ENCODE data around the gene CAMK4. TPM values are rescaled to one million over a fixed set of nuclear protein-coding genes. Genes with fewer than 3 reads are reported as not detected.

CAMK4 gene
- total RNA-seq, 1 donor from 2014 or later, result 49.5 TPM

DNA sequence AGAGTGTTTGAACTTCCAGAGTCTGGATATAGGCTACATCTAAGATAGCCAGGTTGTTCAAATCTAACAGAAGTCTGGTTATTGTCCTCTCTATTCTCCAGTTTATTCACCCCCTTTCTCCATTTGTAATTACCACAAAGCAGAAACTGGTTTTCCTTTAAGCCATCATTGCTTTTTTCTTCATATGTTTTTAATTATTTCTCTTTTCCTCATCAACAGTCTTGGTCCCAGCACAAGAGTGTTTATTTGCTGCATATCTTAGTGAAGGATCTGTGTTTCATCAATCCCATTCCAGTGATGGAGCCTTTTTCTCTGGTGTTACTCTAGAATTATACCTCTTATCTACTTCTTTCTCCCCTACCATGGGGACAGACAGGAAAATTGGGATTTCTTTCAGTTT lies 142.2 kb downstream of the CAMK4 start:
- Mint-ChIP-seq H3K4me3 (no peak overlapping the region), H3K4me1 (peaks cover 7% of the 10 kb centered on the region), H3K9me3 (peaks cover 8% of the 10 kb centered on the region), H3K36me3 (ENCODE audit: low read depth) (peaks cover 31% of the 10 kb centered on the region), H3K27ac (no peak overlapping the region), H3K27me3 (no peaks in the 10 kb centered on the region)
- intact Hi-C loops (cut with micrococcal nuclease), result no loop called here
- no peak for DNase-seq

DNA sequence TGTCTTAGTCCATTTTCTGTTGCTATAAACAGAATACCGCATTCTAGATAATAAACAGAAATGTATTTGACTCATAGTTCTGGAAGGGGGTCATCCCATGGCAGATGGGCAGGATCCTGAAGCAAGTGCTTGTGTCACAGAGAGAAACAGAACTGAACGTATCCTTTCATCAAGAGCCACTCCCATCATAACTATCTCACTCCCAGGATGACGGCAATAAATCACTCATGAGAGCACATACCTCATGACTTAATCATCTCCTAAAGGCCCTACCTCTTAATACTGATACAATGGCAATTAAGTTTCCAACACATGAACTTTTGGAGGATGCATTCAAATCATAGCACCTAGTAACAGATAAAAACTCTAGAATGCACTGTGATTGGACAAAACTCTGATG lies 142.9 kb downstream of the CAMK4 start:
- intact Hi-C loops (cut with micrococcal nuclease), result no loop called here
- Mint-ChIP-seq H3K27ac (no peak overlapping the region), H3K4me3 (no peak overlapping the region), H3K9me3 (peaks cover 8% of the 10 kb centered on the region), H3K4me1 (peaks cover 7% of the 10 kb centered on the region), H3K36me3 (ENCODE audit: low read depth) (peaks cover 36% of the 10 kb centered on the region), H3K27me3 (no peaks in the 10 kb centered on the region)
- no peak for DNase-seq

DNA sequence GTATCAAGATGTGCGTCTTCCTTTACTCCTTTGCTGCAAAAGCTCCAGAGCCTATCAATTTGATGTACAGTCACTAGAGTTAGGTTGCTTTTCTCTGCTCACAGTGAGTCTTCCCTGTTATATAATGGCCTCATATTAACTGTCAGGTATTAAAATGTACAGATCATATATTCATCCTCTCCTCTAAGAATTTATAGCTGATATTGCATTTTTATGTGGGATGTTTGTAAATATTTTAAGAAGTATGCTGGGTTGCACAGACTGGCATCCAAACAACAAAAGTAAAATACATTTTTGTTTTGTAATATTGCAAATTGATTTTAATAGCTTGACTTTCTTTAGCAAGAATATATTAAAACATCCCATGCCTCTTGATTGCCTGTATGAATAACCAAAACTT lies 148.6 kb downstream of the CAMK4 start:
- H3K27me3 Mint-ChIP-seq, result no peaks in the 10 kb centered on the region
- peaks cover 48% of the 10 kb centered on the region for H3K36me3 Mint-ChIP-seq (ENCODE audit: low read depth)
- H3K27ac Mint-ChIP-seq, result no peak overlapping the region
- peaks cover 3% of the 10 kb centered on the region for H3K9me3 Mint-ChIP-seq
- H3K4me1 Mint-ChIP-seq, result peaks cover 2% of the 10 kb centered on the region
- intact Hi-C loops (cut with micrococcal nuclease), result no loop called here
- no peak overlapping the region for H3K4me3 Mint-ChIP-seq
- no peak for DNase-seq

DNA sequence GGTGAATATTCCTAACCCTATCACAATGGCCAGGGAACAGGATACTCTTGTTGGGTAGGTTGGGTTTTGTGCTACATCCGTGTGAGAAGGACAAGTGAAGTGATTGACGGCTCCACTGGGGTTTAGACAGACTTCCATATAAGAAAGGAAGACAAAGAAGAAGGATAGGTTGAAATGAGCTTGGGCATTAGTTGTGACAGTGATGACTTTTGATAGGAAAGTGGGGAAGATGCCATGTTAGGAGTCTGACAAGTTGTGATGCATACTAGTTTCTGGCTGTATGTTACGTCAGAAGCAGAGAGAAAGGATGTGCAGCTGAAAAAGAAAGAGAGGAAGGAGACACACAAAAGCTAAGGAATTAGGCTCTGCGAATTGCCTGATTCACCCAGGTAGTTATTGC lies 150.2 kb downstream of the CAMK4 start:
- Mint-ChIP-seq H3K27ac (no peak overlapping the region), H3K4me3 (no peak overlapping the region), H3K27me3 (no peaks in the 10 kb centered on the region), H3K9me3 (peaks cover 3% of the 10 kb centered on the region), H3K36me3 (ENCODE audit: low read depth) (peaks cover 51% of the 10 kb centered on the region), H3K4me1 (peaks cover 2% of the 10 kb centered on the region)
- no peak for DNase-seq
- intact Hi-C loops (cut with micrococcal nuclease), result no loop called here

- Mint-ChIP-seq H3K4me1 (peaks cover 2% of the 10 kb centered on the region), H3K27ac (no peak overlapping the region), H3K36me3 (ENCODE audit: low read depth) (peaks cover 54% of the 10 kb centered on the region), H3K9me3 (peaks cover 3% of the 10 kb centered on the region), H3K4me3 (no peak overlapping the region), H3K27me3 (no peaks in the 10 kb centered on the region)
- intact Hi-C loops (cut with micrococcal nuclease), result no loop called here
- DNase-seq, result no peak
Observed at GRCh38 chr5:111375645-111376044, 151.5 kb downstream of the CAMK4 start.

GRCh38 chr5:111377306-111377705 lies 153.1 kb downstream of the CAMK4 start:
- H3K27ac Mint-ChIP-seq, result no peak overlapping the region
- no peak overlapping the region for H3K4me3 Mint-ChIP-seq
- intact Hi-C loops (cut with micrococcal nuclease), result no loop called here
- peaks cover 50% of the 10 kb centered on the region for H3K36me3 Mint-ChIP-seq (ENCODE audit: low read depth)
- H3K4me1 Mint-ChIP-seq, result peaks cover 2% of the 10 kb centered on the region
- peaks cover 6% of the 10 kb centered on the region for H3K9me3 Mint-ChIP-seq
- DNase-seq, result no peak
- no peaks in the 10 kb centered on the region for H3K27me3 Mint-ChIP-seq

DNA sequence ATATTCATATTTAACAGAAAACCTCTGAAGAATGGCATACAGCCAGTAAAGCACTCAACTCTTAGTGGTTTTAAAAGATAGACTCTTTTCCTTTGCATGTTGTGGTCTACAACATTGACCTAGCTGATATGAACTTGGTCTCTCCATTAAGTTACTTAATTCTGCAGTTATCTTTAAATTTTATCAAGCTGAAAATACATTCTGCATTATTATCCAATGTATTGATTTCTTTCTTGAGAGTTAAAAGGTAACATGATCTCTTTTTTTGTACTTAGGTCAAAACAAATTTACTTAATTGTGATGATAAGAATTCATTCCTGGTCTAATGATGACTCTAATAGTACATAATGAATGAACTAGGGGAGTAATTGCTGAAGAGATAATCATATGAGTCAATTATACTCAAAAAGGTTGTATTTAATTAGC lies 155.2 kb downstream of the CAMK4 start:
- Mint-ChIP-seq H3K27ac (no peak overlapping the region), H3K4me3 (no peak overlapping the region), H3K36me3 (ENCODE audit: low read depth) (peaks cover 43% of the 10 kb centered on the region), H3K4me1 (no peaks in the 10 kb centered on the region), H3K9me3 (peaks cover 6% of the 10 kb centered on the region), H3K27me3 (no peaks in the 10 kb centered on the region)
- no peak for DNase-seq
- intact Hi-C loops (cut with micrococcal nuclease), result no loop called here

GRCh38 chr5:111383288-111383970 lies 159.2 kb downstream of the CAMK4 start:
- intact Hi-C loops (cut with micrococcal nuclease), result no loop called here
- no peak overlapping the region for H3K27ac Mint-ChIP-seq
- DNase-seq, result no peak
- H3K4me1 Mint-ChIP-seq, result peaks cover 2% of the 10 kb centered on the region
- peaks cover 28% of the 10 kb centered on the region for H3K36me3 Mint-ChIP-seq (ENCODE audit: low read depth)
- no peak overlapping the region for H3K4me3 Mint-ChIP-seq
- peaks cover 6% of the 10 kb centered on the region for H3K9me3 Mint-ChIP-seq
- no peaks in the 10 kb centered on the region for H3K27me3 Mint-ChIP-seq

DNA sequence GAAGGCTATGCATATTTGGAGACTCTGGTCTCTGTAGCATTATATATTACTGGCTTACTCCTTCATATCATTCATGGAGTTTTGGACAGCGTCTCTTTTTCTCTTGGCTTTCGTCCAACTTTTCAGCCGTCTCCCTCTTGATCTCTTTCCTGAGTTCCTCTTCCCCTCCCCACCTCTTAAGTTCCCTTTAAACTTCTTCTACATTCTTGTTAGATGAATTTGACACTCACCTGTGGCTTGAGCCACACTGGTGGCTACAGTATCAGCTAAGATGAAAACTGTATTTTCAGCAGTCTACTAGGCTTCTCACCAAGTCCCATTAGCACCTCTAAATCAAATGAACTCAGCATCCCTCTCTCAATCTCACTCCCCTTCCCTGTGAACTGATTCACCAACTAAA lies 160.0 kb downstream of the CAMK4 start:
- Mint-ChIP-seq H3K4me3 (no peak overlapping the region), H3K27ac (no peak overlapping the region), H3K4me1 (peaks cover 2% of the 10 kb centered on the region), H3K27me3 (no peaks in the 10 kb centered on the region), H3K36me3 (ENCODE audit: low read depth) (peaks cover 31% of the 10 kb centered on the region), H3K9me3 (peaks cover 6% of the 10 kb centered on the region)
- intact Hi-C loops (cut with micrococcal nuclease), result no loop called here
- no peak for DNase-seq

DNA sequence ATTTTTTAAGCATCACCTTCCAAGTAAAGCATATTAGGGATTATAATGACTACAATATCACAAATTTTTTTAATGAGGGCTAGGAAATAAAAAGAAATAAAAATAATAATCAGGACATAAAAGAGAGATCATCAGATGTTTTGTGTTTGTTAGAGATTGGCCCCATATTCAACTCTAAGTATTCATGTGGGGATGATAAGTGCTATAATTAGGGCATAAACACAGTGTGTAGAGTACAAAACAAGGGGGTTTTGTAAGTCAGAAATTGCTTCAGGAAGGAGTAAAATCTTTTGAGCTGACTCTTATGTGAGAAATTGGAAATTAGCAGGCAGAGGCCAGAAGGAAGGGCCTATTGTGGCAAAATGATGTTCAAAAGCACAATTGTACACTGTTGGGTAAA lies 160.9 kb downstream of the CAMK4 start:
- DNase-seq, result no peak
- Mint-ChIP-seq H3K36me3 (ENCODE audit: low read depth) (peaks cover 30% of the 10 kb centered on the region), H3K4me3 (no peak overlapping the region), H3K4me1 (peaks cover 2% of the 10 kb centered on the region), H3K27me3 (no peaks in the 10 kb centered on the region), H3K27ac (no peak overlapping the region), H3K9me3 (peaks cover 6% of the 10 kb centered on the region)
- intact Hi-C loops (cut with micrococcal nuclease), result no loop called here

GRCh38 chr5:111385970-111386831 lies 162.0 kb downstream of the CAMK4 start:
- Mint-ChIP-seq H3K27me3 (no peaks in the 10 kb centered on the region), H3K36me3 (ENCODE audit: low read depth) (peaks cover 31% of the 10 kb centered on the region), H3K4me1 (peaks cover 2% of the 10 kb centered on the region), H3K4me3 (no peak overlapping the region), H3K27ac (no peak overlapping the region), H3K9me3 (peaks cover 8% of the 10 kb centered on the region)
- no peak for DNase-seq
- intact Hi-C loops (cut with micrococcal nuclease), result no loop called here

DNA sequence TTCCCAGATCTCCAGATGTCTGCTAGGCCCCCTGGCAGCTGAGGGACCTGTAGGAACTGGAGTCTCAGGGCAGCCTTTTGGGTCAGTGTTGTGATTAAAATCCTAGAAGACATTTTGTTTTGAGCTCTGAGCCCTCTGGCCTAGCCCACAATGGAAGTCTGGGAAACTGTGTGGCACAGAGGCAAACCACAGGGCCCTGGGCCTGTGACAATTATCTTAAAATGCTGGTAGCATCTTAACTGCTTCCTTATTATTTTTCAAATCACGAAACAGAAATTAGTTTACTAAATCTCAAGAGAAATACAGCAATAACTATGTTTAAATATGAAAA lies 162.6 kb downstream of the CAMK4 start:
- Mint-ChIP-seq H3K27me3 (no peaks in the 10 kb centered on the region), H3K4me3 (no peak overlapping the region), H3K36me3 (ENCODE audit: low read depth) (peaks cover 30% of the 10 kb centered on the region), H3K27ac (no peak overlapping the region), H3K4me1 (peaks cover 2% of the 10 kb centered on the region), H3K9me3 (peaks cover 5% of the 10 kb centered on the region)
- intact Hi-C loops (cut with micrococcal nuclease), result no loop called here
- DNase-seq, result no peak

DNA sequence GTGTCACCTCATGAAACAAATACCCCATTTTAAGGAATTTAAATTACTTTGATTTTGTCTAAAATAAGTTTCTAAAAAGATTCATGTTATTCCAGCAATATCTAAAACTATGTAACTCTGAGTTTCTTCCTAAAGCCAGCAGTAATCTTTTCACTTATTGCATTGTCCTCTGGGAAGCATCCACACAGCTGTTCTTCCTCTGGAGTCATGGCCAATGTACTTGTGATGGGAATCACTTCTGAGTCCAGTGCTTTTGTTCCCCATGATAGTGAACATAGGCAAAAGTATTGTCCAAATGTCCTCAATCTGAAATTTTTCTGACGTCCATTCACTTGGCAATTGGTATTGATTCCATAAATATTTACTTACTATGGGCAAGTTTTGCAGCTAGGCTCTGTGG lies 163.2 kb downstream of the CAMK4 start:
- H3K27ac Mint-ChIP-seq, result no peak overlapping the region
- intact Hi-C loops (cut with micrococcal nuclease), result no loop called here
- peaks cover 31% of the 10 kb centered on the region for H3K36me3 Mint-ChIP-seq (ENCODE audit: low read depth)
- DNase-seq, result no peak
- H3K4me3 Mint-ChIP-seq, result no peak overlapping the region
- H3K27me3 Mint-ChIP-seq, result no peaks in the 10 kb centered on the region
- H3K9me3 Mint-ChIP-seq, result peaks cover 5% of the 10 kb centered on the region
- peaks cover 2% of the 10 kb centered on the region for H3K4me1 Mint-ChIP-seq

GRCh38 chr5:111389390-111390082 lies 165.4 kb downstream of the CAMK4 start:
- peaks cover 36% of the 10 kb centered on the region for H3K36me3 Mint-ChIP-seq (ENCODE audit: low read depth)
- no peak overlapping the region for H3K27ac Mint-ChIP-seq
- H3K4me1 Mint-ChIP-seq, result peaks cover 2% of the 10 kb centered on the region
- no peak overlapping the region for H3K4me3 Mint-ChIP-seq
- intact Hi-C loops (cut with micrococcal nuclease), result no loop called here
- no peaks in the 10 kb centered on the region for H3K27me3 Mint-ChIP-seq
- no peak for DNase-seq
- peaks cover 5% of the 10 kb centered on the region for H3K9me3 Mint-ChIP-seq

Measured in activated CD4-positive, alpha-beta T cell treated with anti-CD3 and anti-CD28 coated beads, Interleukin-2, amount 10 ng/mL, durations not matched to agents 24 days and 14 days (primary cell).